Brain pericyte (primary cell): Measurements from ENCODE around the gene NKIRAS1.

Source experiments
- DNase-seq: peaks from one replicate; pipeline ENCODE4 v3.0.0-alpha.2; 2012; ENCODE audit warnings: low read depth, low spot score

The NKIRAS1 gene

DNA sequence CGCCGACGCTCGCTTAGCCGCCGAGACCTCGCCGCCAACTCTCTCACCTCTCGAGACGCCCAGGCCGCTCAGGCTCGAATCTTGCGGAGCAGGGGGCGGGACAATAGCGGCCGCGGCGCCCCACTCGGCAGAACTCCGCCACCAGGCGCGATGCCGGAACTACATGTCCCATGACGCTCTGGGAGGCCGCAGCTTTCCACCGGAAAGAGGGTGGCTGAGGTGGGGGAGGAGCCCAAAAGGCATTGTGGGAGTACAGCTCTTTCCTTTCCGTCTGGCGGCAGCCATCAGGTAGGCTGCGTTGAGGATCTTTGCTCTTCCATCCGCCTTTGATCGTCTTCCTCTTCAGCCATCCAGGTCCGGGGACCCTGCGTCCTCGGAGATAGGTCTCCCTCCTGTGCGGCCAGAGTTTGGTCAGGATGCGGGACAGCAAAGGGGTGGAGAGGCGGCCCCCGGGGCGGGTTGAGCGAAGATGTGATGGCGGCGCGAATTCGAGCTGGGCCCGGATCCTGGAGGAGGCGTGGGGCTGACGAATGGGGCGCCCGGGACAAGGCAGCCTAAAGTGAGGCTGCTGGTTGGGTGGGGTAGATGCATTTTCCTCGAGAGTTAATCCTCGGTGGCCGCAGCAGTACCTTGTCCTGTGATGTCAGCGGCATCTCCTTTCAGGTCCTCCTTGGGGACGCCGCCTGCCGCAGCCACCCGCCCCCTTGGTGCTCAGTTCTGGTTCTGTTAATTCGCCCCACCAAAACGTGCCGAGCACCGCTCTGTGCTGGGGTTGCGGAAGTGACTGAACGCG is at the start of gene NKIRAS1, which contains the start of gene RPL15:
Gene NKIRAS1 (minus strand): TSS at position 105 of the 793 bp plus-strand sequence. CDS start 6,086 bp downstream, outside the sequence.
Gene RPL15 (plus strand): TSS at position 247 of the 793 bp plus-strand sequence. CDS start 728 bp downstream, outside the sequence.
- DNase-seq: peak; percentile 82

DNA sequence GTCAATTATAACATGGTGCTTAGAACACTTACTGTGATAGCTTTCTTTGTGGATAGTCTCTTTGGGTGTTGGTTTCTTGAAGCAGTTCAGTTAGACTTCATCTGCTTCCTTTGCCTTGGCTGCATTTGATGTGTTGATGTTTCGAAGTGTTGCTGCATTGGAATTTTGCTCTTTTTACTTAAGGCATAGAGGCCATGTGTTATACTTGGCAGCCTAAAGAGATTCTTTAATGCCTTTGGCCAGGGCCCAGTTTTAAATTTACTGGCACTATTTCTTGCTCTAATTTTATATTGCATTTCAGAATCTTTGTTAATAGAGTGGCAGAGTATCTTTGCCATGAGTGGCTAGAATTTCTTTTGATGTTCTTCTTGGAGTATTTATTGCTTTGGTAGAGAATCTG is 49.5 kb upstream of the NKIRAS1 start:
- DNase-seq: no peak

DNA sequence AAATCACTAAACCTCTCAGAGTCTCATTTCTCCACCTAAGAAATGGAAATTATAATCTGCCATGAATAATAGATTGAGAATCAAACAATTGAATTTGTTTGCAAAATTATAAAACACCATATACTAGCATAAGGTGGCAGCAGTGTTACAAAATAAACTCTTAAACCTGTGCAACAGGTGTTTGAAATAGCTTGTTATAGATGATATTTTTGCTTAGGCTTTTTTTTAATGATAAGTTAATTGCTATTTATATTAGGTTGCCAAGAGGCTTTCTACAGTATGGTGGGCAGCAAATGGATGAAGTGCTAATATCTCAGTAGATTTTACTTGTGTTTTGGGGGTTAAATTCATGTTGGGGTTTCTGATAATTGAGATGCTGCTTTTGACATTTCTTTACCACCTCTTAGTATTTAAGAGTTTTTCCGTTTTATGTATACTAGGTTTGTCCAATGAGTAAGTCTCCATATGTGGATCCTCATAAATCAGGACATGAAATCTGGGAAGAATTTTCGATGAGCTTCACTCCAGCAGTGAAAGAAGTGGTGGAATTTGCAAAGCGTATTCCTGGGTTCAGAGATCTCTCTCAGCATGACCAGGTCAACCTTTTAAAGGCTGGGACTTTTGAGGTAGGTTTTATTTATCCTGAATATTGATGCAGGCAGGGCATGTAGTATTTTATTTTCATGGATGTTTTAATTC is 47.9 kb upstream of the NKIRAS1 start:
- no peak for DNase-seq

DNA sequence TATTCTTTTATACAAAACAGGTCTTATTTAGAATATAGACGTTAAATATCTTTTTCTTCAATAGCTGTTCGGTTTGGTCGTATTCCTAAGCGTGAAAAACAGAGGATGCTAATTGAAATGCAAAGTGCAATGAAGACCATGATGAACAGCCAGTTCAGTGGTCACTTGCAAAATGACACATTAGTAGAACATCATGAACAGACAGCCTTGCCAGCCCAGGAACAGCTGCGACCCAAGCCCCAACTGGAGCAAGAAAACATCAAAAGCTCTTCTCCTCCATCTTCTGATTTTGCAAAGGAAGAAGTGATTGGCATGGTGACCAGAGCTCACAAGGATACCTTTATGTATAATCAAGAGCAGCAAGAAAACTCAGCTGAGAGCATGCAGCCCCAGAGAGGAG is 45.1 kb upstream of the NKIRAS1 start:
- no peak for DNase-seq

DNA sequence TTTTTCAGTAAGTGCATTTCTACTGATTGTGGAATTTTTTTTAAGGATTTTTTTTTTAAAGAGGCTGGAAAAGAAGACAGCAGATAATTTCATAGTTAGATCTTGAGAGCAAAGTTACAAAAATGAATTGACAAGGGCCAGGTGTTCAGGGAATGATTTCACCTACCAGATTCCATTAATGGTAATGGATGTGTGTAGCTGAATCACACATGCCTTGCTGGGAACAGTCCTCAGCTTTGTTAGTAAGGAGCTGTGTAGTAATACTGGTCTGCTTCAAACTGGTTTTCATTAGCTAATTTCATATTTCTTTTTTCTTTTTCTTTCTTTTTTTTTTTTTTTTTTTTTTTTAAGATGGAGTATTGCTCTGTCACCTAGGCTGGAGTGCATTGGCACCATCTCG is 44.3 kb upstream of the NKIRAS1 start:
- no peak for DNase-seq

DNA sequence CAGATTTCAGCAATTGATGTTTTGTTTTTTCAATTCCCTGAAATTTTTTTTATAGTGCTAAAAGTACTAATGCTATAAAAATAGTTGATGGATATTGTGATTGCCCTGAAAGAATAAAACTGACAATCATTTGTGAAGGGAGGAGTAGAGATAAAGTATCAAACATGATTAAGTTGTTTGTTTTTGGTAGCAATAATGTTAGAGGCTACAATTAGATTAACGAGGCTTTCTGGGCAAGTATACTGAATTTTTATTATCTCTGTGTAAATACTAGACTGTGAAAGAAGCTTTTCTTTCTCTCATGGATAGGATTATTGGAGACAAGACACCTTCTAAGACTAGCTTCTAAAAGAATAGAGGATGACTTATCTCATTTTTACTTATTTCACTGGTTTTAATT is 43.9 kb upstream of the NKIRAS1 start:
- DNase-seq: no peak

DNA sequence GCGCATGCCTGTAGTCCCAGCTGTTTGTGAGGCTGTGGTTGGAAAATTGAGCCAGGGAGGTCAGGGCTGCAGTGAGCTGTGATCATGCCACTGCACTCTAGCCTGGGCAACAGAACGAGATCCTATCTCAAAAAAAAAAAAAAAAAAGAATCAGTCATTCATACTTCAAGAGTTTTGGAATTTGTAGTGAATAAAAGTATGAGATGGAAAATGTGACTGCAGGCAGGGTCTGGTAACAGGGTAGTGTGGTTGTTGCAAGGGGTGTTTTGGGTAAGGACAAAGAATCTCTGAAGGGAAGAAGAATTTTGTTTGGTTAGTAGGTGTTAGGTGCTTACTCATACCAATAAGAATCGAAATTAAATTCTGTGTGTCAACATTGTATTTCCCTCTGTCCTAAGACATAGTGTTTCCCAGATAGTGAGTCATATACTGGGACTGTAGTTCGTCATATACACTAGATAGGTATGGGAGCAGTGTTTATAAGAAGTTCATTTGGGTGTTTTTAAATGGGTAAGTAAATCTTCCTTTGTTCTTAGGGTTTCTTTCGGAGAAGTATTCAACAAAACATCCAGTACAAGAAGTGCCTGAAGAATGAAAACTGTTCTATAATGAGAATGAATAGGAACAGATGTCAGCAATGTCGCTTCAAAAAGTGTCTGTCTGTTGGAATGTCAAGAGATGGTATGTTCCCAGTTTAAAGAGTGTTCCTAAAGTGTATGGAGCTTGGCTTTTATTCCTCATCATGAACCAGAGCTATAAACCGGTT is 42.5 kb upstream of the NKIRAS1 start:
- no peak for DNase-seq

DNA sequence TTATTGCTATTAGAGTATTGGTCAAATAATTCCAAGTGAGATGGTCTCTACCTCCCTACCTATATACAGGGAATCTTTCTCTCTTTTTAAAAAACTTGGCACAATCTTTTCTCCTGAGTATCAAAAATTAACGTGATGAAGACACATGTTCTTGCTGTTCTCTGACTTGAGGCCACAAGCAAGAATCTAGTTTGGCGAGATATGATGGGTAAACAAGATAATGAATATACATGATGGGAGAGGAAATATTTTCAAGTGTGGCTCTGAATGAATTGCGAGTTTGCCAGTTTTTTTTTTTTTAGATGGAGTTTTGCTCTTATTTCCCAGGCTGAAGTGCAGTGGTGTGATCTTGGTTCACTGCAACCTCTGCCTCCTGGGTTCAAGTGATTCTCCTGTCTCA is 39.9 kb upstream of the NKIRAS1 start:
- DNase-seq: no peak

DNA sequence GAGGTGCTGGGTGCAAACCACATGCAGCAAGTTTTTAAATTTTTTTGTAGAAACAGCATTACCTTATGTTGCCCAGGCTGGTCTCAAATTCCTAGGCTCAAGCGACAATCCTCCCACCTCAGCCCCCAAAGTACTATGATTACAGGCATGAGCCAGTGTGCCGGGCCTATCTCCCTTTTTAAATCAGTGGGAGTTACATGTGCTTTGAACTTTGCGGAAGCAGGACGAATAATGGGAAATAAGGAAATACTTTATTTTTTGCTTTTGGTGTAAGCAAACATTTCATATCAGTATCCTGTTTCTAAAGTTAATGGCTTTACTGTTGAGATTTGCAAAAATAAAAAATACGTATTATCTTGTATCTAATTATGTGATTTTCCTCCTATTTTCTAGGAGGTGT is 37.4 kb upstream of the NKIRAS1 start:
- DNase-seq: no peak

DNA sequence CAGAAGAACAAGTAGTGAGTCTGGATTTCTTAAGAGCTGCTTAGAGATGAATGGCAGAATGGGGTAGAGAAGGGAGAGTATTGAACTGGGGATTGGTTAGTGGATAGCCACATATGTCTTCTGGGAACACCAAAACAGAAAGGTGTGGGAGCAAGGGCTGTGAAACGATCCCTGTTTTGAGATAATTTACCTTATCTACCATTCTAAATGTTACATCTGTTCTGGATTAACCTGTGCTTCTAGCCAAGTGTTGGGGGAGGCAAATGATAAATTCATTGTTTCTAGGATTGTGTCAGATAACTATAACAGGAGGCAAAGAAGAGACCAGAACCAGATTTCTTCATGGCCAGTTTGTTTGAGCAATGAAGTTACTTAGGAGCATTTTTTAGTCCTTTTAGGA is 36.7 kb upstream of the NKIRAS1 start:
- DNase-seq: no peak

DNA sequence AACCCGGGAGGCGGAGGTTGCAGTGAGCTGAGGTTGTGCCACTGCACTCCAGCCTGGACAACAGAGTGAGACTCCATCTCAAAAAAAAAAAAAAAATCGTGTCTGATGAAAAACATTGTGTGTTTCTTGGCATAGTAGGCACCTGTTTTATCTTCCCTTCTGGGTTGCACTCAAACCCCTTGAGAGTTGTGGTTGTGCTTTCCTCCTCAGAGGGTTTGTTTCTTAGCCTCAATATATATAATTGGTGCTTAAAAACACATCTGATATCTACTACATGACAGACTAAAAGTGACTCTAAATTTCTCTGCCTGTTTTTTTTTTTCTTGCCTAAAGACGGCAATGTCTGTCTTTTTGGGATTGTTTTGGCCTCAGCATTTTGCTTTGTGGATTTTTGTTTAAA is 35.9 kb upstream of the NKIRAS1 start:
- DNase-seq: no peak

DNA sequence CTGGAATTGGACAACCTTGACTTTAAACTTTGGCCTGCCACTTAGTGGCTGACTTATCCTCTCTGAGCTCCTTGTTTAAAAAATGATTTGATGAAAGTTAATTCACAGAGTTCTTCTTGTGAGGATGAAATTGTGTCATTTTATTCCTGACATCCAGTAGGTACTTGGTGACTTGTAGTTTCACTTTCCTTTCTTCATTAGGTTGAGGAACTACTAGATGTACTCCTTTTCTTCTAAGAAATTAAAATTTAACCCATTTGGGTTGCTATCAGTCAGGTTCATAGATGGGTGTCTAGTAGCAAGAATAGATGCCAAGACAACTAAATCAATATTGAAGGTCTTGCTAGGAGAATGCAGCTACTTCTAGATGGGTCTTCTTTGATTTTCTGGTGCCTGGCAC is 33.5 kb upstream of the NKIRAS1 start:
- DNase-seq: no peak

DNA sequence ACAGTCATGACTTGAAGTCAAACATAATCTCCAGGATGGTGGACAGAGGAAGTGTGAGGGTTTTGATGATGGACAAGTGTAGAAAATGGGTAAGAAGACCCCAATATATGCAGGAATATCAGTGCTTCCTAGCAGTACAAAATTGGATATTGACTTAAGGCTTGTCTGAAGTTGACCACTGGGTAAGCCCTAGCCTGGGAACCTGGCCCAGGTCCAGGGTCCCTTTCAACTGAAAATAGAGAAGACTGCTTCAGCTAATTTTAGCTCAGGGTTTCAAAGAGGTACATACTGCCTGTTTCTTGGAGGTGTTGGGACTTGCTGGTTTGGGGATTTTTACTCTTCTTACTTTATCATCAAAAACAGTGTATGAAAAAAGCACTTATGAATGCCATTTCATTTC is 33.0 kb upstream of the NKIRAS1 start:
- DNase-seq: no peak

DNA sequence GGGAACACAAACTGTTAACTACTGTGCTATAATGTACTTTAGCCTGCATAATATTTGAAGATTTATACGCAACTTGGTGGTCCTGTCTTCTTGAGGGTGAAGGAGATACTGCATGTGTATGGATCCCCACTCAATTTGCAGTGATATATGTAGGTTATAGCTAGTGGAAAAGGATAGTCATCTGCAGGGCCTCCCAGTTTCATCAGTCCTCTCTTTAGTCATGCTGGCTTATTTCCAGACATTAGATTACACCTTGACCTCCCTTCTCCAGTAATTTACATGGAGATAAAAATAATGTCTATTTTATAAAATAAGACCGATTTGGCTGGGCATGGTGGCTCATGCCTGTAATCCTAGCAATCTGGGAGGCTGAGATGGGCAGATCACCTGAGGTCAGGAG is 32.0 kb upstream of the NKIRAS1 start:
- no peak for DNase-seq

DNA sequence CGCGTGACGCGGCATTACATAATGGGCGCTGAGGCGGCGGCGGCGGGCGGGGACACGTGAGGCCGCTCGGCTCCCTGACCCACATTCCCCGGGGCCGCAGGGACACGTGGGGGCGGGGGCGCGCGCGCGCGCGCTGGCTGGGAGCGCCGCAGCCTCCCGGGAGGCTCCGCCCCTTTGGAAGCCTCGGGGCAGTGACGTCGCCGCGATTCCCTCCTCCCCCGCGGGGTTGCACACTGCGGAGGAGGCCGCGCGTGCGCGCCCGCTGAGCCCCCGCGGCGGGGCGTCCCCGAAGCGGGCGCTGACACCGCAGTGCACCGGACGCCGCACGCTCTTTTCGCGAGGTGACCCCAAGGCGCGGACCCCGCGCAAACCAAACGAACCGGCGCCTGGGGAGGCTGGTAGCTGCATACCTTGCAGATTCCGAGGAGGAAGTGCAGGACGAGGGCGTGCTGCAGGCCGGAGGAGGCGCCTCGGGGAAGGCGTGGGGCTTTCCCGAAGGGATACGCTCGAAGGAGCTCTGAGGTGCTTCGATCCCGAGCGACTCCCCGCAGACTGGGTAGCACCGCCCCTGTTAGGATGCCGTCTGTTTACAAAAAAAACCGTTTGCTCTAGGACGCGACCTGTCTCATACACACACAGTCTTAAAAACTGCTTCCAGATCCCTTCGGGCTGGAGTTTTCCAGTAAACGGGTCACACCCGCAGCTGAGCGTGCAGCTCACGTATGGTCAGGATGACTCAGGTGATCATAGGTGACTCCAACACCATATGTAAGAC is 29.3 kb upstream of the NKIRAS1 start:
- peak; percentile 88 for DNase-seq

DNA sequence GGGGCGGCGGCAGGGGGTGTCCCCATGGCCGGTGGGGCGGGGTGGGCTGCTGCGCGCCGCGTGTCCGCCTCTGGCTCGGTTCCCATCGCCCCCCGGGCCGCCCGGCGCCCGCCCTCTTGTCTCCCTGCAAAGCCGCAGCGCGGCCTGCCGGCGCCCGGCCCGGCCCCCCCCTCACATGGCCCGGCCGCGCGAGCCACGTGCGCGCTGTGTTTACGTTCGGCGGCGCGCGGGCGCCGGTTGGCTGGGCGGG is 28.8 kb upstream of the NKIRAS1 start:
- DNase-seq: no peak

DNA sequence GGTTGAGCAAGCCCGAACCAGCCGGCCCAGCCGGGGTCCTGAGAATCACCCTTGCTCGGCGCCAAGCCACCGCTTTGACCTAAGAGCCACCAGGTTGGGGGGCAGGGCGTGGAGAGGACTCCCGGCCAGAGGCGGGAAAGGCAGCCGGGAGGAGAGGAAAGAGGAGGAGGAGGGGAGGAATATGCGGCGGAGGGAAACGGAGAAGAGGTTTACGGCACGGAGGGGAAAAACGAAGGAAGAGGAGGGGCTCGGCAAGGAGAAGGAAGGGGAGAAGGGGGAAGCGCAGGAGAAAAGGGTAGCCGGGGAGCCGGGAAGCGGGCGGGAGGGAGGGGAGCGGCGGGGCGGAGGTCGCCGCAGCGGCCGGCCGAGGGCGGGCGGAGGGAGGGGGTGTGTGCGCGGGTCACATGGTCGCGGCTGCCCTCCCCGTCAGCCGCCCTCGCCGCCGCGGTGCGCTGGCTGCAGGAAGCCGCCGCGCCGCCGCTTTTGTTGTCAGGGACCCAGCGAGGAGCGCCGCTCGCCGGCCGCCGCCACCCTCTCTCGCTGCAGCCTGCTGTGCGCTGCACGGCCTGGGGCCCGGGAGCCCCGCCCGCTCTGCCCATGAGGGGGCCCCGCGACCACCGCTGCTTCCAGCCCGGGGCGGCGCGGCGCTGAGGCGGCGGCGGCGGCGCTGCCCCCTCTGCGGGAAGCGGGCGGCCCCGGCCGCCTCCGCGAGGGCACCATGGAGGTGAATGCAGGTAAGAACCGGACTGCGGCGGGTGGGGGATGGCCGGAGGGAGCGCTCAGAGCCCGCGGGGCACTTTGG is 28.3 kb upstream of the NKIRAS1 start, which contains the start of gene NR1D2:
Gene NR1D2 (plus strand): TSS at position 426 of the 802 bp plus-strand sequence. CDS start 293 bp downstream, at position 719.
- DNase-seq: no peak

DNA sequence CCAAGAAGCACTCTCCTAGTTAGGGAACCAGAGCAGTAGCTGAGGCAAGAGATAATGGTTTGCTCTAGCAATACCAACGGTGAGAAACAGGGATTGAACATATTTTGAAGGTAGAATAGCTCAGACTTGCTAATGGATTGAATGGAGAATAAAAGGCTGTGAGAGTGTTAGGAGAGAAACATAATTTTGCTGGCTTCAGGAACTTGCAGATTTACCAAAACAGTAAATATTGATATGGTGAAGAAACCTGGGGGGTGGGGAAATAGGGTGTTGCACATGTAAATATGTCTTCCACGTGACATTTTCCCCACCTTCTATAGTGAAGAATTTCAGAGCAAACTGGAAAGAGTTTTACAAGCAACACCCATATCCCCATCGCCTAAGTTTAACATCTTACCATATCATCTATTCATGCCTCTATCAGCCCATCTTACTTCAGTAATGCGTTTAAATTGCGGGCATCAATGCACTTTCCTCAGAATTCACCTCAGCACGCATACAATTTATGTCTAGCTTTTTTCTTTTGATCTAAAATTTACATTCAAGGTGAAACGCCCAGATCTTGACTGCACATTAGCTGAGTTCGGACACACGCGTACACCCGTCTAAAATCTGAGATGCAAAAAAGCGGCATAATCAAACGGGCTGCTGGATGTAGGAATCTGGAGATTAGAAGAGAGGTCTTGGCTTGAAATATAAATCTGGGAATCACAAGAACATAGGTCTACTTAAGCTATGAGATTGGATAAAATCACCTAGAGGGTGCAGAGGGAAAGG is 27.4 kb upstream of the NKIRAS1 start:
- DNase-seq: no peak

DNA sequence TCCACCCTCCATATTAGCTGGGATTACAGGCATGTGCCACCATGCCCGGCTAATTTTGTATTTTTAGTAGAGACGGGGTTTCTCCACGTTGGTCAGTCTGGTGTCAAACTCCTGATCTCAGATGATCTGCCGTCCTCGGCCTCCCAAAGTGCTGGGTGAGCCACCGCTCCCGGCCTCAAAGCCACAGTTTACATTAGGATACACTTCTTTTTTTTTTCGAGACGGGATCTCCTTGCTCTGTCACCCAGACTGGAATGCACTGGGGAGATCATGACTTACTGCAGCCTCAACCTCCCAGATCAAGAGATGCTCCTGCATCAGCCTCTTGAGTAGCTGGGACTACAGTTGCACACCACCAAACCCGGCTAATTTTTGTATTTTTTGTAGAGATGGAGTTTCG is 25.8 kb upstream of the NKIRAS1 start:
- no peak for DNase-seq

DNA sequence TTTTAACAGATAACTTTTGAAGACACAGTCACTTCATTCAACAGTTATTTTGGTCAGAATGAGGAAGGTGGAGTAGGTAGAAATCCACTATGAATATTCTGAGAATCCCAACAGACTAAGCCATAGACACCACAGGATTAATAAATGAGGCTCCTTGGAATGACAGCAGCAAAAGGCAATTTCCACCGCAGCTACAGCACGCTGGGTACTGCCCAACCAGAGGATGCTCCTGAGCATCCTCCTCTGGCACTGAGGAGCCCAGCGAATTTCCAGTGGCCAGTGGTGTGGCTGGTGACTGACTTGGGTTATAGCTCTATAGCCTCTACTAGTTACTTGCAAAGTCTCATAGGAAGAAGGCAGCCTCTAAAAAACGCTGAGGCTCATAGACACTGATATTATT is 24.6 kb upstream of the NKIRAS1 start:
- DNase-seq: no peak
